H9 (cell line): ENCODE measurements around the gene NEDD4. TPM values are rescaled to one million over a fixed set of nuclear protein-coding genes. Genes with fewer than 3 reads are reported as not detected.

ENCODE experiments used
- DNase-seq: peaks from one replicate; pipeline ENCODE4 v3.0.0-alpha.2; 2017
- H2AFZ ChIP-seq: one replicate; pipeline ENCODE4 v1.6.1; 2013; ENCODE audit warnings: mild to moderate bottlenecking, low read length, control low read depth, moderate library complexity
- H2AK5ac ChIP-seq: 2 replicates; pipeline ENCODE4 v1.6.1; 2013; ENCODE audit warnings: low read length, control low read depth, mixed read lengths; ENCODE audit not compliant: insufficient read length
- H2BK120ac ChIP-seq: one replicate; pipeline ENCODE4 v1.6.1; 2013; ENCODE audit warnings: low read depth, mild to moderate bottlenecking, low read length, control low read depth, inconsistent platforms; ENCODE audit not compliant: poor library complexity, severe bottlenecking
- H2BK12ac ChIP-seq: 2 replicates; pipeline ENCODE4 v1.6.1; 2013; ENCODE audit warnings: low read length, control low read depth, mixed read lengths, low read depth; ENCODE audit not compliant: insufficient read length
- H2BK15ac ChIP-seq: 2 replicates; pipeline ENCODE4 v1.6.1; 2013; ENCODE audit warnings: low read depth, low read length, control low read depth
- H2BK20ac ChIP-seq: one replicate; pipeline ENCODE4 v1.6.1; 2013; ENCODE audit warnings: low read depth, mild to moderate bottlenecking, low read length, control low read depth, inconsistent platforms; ENCODE audit not compliant: poor library complexity, severe bottlenecking
- H2BK5ac ChIP-seq: 2 replicates; pipeline ENCODE4 v1.6.1; 2013; ENCODE audit warnings: low read length, control low read depth, mixed read lengths; ENCODE audit not compliant: insufficient read length
- H3K14ac ChIP-seq: 2 replicates; pipeline ENCODE4 v1.6.1; 2013; ENCODE audit warnings: low read length, control low read depth; ENCODE audit not compliant: insufficient read depth
- H3K18ac ChIP-seq: 2 replicates; pipeline ENCODE4 v1.6.1; 2013; ENCODE audit warnings: low read depth, mild to moderate bottlenecking, mixed read lengths, low read length, control low read depth; ENCODE audit not compliant: insufficient read length
- H3K23ac ChIP-seq: 2 replicates; pipeline ENCODE4 v1.6.1; 2013; ENCODE audit warnings: low read length, control low read depth, mixed read lengths, low read depth; ENCODE audit not compliant: insufficient read length
- H3K23me2 ChIP-seq: 2 replicates; pipeline ENCODE4 v1.6.1; 2013; ENCODE audit warnings: low read depth, mild to moderate bottlenecking, mixed read lengths, low read length, control low read depth; ENCODE audit not compliant: insufficient read length, poor library complexity, severe bottlenecking
- H3K27ac ChIP-seq: 2 replicates; pipeline ENCODE4 v1.5.1; 2013; ENCODE audit warnings: low read length, control low read depth, mixed read lengths, low read depth; ENCODE audit not compliant: insufficient read length
- H3K27me3 ChIP-seq: 2 replicates; pipeline ENCODE4 v1.6.1; 2013; ENCODE audit warnings: low read length, control low read depth, inconsistent platforms; ENCODE audit not compliant: insufficient read depth
- H3K4ac ChIP-seq: 2 replicates; pipeline ENCODE4 v1.6.1; 2013; ENCODE audit warnings: low read depth, mild to moderate bottlenecking, control low read depth, inconsistent platforms, low read length, moderate library complexity
- H3K4me1 ChIP-seq: 2 replicates; pipeline ENCODE4 v1.6.1; 2013; ENCODE audit warnings: low read length, control low read depth, inconsistent platforms; ENCODE audit not compliant: insufficient read depth
- H3K4me2 ChIP-seq: 2 replicates; pipeline ENCODE4 v1.6.1; 2013; ENCODE audit warnings: low read length, control low read depth, mixed read lengths; ENCODE audit not compliant: insufficient read length, insufficient read depth
- H3K56ac ChIP-seq: 2 replicates; pipeline ENCODE4 v1.6.1; 2013; ENCODE audit warnings: low read depth, mild to moderate bottlenecking, mixed read lengths, low read length, control low read depth; ENCODE audit not compliant: insufficient read length
- H3K79me1 ChIP-seq: 2 replicates; pipeline ENCODE4 v1.6.1; 2013; ENCODE audit warnings: low read depth, mild to moderate bottlenecking, moderate library complexity, low read length, control low read depth, inconsistent platforms; ENCODE audit not compliant: insufficient read depth, poor library complexity, severe bottlenecking
- H3K79me2 ChIP-seq: 2 replicates; pipeline ENCODE4 v1.6.1; 2013; ENCODE audit warnings: low read length, control low read depth, inconsistent platforms; ENCODE audit not compliant: insufficient read depth
- H3K9ac ChIP-seq: 2 replicates; pipeline ENCODE4 v1.6.1; 2013; ENCODE audit warnings: low read length, control low read depth, mixed read lengths; ENCODE audit not compliant: insufficient read length; ENCODE audit errors: extremely low read depth
- H3K9me3 ChIP-seq: one replicate; pipeline ENCODE4 v1.6.1; 2013; ENCODE audit warnings: low read depth, low read length, inconsistent platforms; ENCODE audit not compliant: control insufficient read depth
- H3T11ph ChIP-seq: one replicate; pipeline ENCODE4 v1.6.1; 2013; ENCODE audit warnings: mild to moderate bottlenecking, low read length, control low read depth, inconsistent platforms
- H4K20me1 ChIP-seq: one replicate; pipeline ENCODE4 v1.6.1; 2013; ENCODE audit not compliant: control insufficient read depth, insufficient read length, insufficient read depth
- H4K5ac ChIP-seq: 2 replicates; pipeline ENCODE4 v1.6.1; 2013; ENCODE audit warnings: low read depth, mild to moderate bottlenecking, mixed read lengths, low read length, control low read depth; ENCODE audit not compliant: insufficient read length
- H4K8ac ChIP-seq: replicated peaks from 2 replicates; pipeline ENCODE4 v1.6.1; 2013; ENCODE audit warnings: low read length, control low read depth, mixed read lengths, low read depth; ENCODE audit not compliant: insufficient read length
- H4K91ac ChIP-seq: 2 replicates; pipeline ENCODE4 v1.6.1; 2013; ENCODE audit warnings: low read depth, mild to moderate bottlenecking, moderate library complexity, mixed read lengths, low read length, control low read depth; ENCODE audit not compliant: insufficient read length
- H3K27ac Mint-ChIP-seq, 3 experiments: 2 replicates in 2 of 3; 3 replicates in 1 of 3; pipeline ENCODE4 v1.8.0; 2020 to 2021; ENCODE audit warnings: mixed read lengths in 3 of 3, mild to moderate bottlenecking in 1 of 3, moderate library complexity in 1 of 3
- H3K27me3 Mint-ChIP-seq: 2 replicates; pipeline ENCODE4 v1.8.0; 2021; ENCODE audit warnings: low read depth, mild to moderate bottlenecking, moderate library complexity, mixed read lengths
- H3K36me3 Mint-ChIP-seq, 3 experiments: 2 replicates in 2 of 3; 3 replicates in 1 of 3; pipeline ENCODE4 v1.8.0; 2020 to 2021; ENCODE audit warnings: low read depth in 3 of 3, mixed read lengths in 3 of 3; ENCODE audit not compliant: insufficient read depth in 1 of 3
- H3K4me1 Mint-ChIP-seq, 2 experiments: 2 replicates each; pipeline ENCODE4 v1.8.0; 2020; ENCODE audit warnings: mixed read lengths in 2 of 2
- H3K4me3 Mint-ChIP-seq, 2 experiments: 2 replicates in 1 of 2; 3 replicates in 1 of 2; pipeline ENCODE4 v1.8.0; 2020 to 2021; ENCODE audit warnings: mild to moderate bottlenecking in 2 of 2, mixed read lengths in 2 of 2, moderate library complexity in 1 of 2
- H3K9me3 Mint-ChIP-seq, 2 experiments: 2 replicates in 1 of 2; 3 replicates in 1 of 2; pipeline ENCODE4 v1.8.0; 2020; ENCODE audit warnings: mild to moderate bottlenecking in 2 of 2, mixed read lengths in 2 of 2, moderate library complexity in 1 of 2
- WGBS: extraction: QIAGEN DNeasy Blood & Tissue Kit; methylation state at CpG from one replicate; pipeline ENCODE4 v1.1.7; 2013; ENCODE audit warnings: missing lambda C conversion rate, low lambda C conversion rate, mixed read lengths; ENCODE audit not compliant: insufficient read length; ENCODE audit errors: extremely low coverage; 5-methylcytosine and 5-hydroxymethylcytosine counted together
- total RNA-seq: library from RNA; stranded (reverse); gene quantifications from 2 replicates; pipeline ENCODE4 v1.2.1, GENCODE V29; 2021
- TF ChIP-seq, protein P1 (sequence below): fragments of 200-600 bp; sonication (generic); conservative IDR thresholded peaks from 3 replicates; pipeline ENCODE4 v1.8.0; 2021; ENCODE audit warnings: antibody characterized with exemption, mild to moderate bottlenecking

The NEDD4 gene
- total RNA-seq, 1 experiment from 2014 or later = 9.6 TPM

DNA sequence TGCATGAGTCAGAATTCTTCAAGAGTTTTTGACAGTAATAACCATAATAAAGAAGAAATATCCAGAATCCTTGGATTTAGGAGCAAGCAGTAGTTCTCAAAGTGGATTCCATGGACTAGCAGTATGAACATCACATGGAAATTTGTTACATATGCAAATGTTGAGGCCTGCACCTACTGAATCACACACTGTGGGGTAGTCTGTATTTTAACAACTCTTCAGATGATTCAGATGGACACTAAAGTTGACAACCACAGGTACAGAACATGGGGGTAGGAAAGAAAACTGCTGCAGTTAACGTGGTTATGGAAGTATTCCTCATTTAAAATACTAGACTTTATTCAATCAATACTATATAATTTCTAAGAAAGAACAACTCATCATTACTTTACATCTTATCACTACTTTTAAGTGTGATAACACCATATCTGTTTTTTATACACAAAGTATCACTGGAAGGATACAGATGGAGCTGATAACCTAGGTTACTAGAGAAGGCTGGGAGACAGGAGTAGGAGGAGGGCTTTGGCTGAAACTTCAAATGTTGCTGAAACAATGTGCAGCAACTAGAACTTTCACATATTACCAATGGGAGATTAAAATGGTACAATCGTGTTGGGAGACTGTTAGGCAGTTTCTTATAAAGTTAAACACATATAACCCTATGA is 11.7 kb downstream of the NEDD4 start:
- H3K9me3 Mint-ChIP-seq = peaks cover 0 to 3% of the 10 kb centered on the region in 2 experiments; a peak in 1 of 5 replicates
- H4K20me1 ChIP-seq = no peaks in the 10 kb centered on the region
- H3K4me2 ChIP-seq = no peak overlapping the region
- no peak overlapping the region for H3K14ac ChIP-seq
- H3K27ac Mint-ChIP-seq = no peak overlapping the region
- H4K5ac ChIP-seq = no peak overlapping the region
- TF ChIP-seq, protein P1, sequence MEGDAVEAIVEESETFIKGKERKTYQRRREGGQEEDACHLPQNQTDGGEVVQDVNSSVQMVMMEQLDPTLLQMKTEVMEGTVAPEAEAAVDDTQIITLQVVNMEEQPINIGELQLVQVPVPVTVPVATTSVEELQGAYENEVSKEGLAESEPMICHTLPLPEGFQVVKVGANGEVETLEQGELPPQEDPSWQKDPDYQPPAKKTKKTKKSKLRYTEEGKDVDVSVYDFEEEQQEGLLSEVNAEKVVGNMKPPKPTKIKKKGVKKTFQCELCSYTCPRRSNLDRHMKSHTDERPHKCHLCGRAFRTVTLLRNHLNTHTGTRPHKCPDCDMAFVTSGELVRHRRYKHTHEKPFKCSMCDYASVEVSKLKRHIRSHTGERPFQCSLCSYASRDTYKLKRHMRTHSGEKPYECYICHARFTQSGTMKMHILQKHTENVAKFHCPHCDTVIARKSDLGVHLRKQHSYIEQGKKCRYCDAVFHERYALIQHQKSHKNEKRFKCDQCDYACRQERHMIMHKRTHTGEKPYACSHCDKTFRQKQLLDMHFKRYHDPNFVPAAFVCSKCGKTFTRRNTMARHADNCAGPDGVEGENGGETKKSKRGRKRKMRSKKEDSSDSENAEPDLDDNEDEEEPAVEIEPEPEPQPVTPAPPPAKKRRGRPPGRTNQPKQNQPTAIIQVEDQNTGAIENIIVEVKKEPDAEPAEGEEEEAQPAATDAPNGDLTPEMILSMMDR = no peak
- H3K36me3 Mint-ChIP-seq = peaks cover 0 to 3% (median 2%) of the 10 kb centered on the region in 3 experiments; a peak in 3 of 7 replicates
- H2BK5ac ChIP-seq = no peak overlapping the region
- H3K27me3 Mint-ChIP-seq = no peaks in the 10 kb centered on the region
- H3K4me1 ChIP-seq = no peaks in the 10 kb centered on the region; the same call in 1 of the 2 replicates
- H2AK5ac ChIP-seq = no peak overlapping the region
- H3K4ac ChIP-seq = no peak overlapping the region
- H4K91ac ChIP-seq = no peak overlapping the region
- H2AFZ ChIP-seq = no peak overlapping the region
- H3K79me2 ChIP-seq = no peaks in the 10 kb centered on the region; the same call in 1 of the 2 replicates
- no peak overlapping the region for H3K18ac ChIP-seq
- no peak overlapping the region for H3K56ac ChIP-seq
- H3K9ac ChIP-seq = no peak overlapping the region
- peaks cover 7 to 9% of the 10 kb centered on the region in 2 experiments; a peak in 2 of 4 replicates for H3K4me1 Mint-ChIP-seq
- H2BK12ac ChIP-seq = no peak overlapping the region
- no CpG with 5 or more reads among the region's 2 CpGs for WGBS
- no peaks in the 10 kb centered on the region for H3K9me3 ChIP-seq
- no peaks in the 10 kb centered on the region for H3K23me2 ChIP-seq
- no peak overlapping the region for H2BK120ac ChIP-seq
- no peak overlapping the region for H4K8ac ChIP-seq
- DNase-seq = no peak
- H3K23ac ChIP-seq = no peak overlapping the region
- H3T11ph ChIP-seq = no peak overlapping the region
- H2BK20ac ChIP-seq = no peak overlapping the region
- H2BK15ac ChIP-seq = no peak overlapping the region
- H3K79me1 ChIP-seq = no peaks in the 10 kb centered on the region
- no peaks in the 10 kb centered on the region for H3K27me3 ChIP-seq
- no peak overlapping the region for H3K27ac ChIP-seq
- no peak overlapping the region for H3K4me3 Mint-ChIP-seq
